Upper lobe of left lung (tissue), 4 donors: ENCODE data around the gene CEACAM7.

Experiments
- POLR2A ChIP-seq, 4 donors: fragments of 450-650 bp; IDR thresholded peaks; one replicate each; pipeline ENCODE4 v1.5.1; 2016 to 2017; ENCODE audit warnings: antibody characterized with exemption in 4 of 4, mild to moderate bottlenecking in 2 of 4
- POLR2AphosphoS5 ChIP-seq, 2 donors: sonication (generic); formaldehyde crosslinking; IDR thresholded peaks; one replicate each; pipeline ENCODE4 v1.5.1; 2017; ENCODE audit warnings: antibody characterized with exemption in 2 of 2
- TF ChIP-seq, protein P1 (sequence below), 6 experiments: fragments of 450-650 bp in 4 of 6; fragments of 200-600 bp in 2 of 6; sonication (generic) in 2 of 6; IDR thresholded peaks; one replicate each; pipeline ENCODE4 v1.5.1; 2016 to 2019; ENCODE audit warnings: antibody characterized with exemption in 6 of 6

DNA sequence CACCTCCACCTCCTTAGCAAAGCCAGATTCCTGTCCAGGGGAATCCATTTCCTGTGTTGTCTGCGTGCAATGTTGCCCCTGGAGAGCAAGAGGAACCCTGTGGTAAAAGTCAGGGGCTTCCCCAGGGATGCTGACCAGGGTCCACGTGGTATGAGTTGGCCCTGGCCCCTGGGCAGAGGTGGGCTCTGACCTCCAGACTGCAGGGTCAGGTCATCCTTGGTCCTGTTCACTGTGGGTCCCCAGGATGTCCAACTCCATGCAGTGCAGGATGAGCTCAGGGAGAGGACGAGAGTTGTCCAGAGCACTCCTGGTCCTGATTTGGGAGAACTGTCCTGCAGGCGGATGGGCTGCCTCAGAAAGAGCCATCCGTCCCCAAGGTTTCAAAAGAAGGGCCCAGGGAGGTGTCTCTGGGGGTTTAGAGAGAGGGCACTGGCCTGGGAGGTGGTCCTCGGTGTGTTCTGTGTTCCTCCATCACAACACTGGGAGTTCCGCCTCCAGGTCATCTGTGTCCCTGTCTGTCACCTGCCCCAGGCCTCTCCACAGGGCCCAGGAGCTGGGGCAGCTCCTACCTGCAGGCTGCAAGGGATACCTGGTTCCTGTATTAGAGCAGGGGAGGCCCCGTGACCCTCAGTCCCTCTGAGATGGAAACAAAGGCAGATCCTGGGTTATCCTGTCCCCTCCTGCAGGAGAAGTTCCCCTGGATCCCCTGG is 59.9 kb downstream of the CEACAM7 start:
- TF ChIP-seq POLR2A (IDR thresholded peaks at IDR 0.05) (no peak), POLR2AphosphoS5 (IDR thresholded peaks at IDR 0.05) (no peak)
- TF ChIP-seq, protein P1, sequence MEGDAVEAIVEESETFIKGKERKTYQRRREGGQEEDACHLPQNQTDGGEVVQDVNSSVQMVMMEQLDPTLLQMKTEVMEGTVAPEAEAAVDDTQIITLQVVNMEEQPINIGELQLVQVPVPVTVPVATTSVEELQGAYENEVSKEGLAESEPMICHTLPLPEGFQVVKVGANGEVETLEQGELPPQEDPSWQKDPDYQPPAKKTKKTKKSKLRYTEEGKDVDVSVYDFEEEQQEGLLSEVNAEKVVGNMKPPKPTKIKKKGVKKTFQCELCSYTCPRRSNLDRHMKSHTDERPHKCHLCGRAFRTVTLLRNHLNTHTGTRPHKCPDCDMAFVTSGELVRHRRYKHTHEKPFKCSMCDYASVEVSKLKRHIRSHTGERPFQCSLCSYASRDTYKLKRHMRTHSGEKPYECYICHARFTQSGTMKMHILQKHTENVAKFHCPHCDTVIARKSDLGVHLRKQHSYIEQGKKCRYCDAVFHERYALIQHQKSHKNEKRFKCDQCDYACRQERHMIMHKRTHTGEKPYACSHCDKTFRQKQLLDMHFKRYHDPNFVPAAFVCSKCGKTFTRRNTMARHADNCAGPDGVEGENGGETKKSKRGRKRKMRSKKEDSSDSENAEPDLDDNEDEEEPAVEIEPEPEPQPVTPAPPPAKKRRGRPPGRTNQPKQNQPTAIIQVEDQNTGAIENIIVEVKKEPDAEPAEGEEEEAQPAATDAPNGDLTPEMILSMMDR (IDR thresholded peaks at IDR 0.05), result no peak
